Left colon (tissue), 2 donors: ENCODE results near the gene EPB41L3. TPM values are rescaled to one million over a fixed set of nuclear protein-coding genes. Genes with fewer than 3 reads are reported as not detected.
"Not testable (repeated sequence)": the region's sequence is repeated elsewhere in the genome, so short reads cannot be mapped to it uniquely, and the experiment has no call there.

ENCODE experiments used
- ATAC-seq: fragments of 200-7000 bp; cut with Tn5 transposase; one replicate; pipeline ENCODE4 v1.9.1; 2020; ENCODE audit warnings: mild to moderate bottlenecking, moderate library complexity
- DNase-seq, 2 donors: peaks; one replicate each; pipeline ENCODE4 v3.0.0-alpha.2; 2020
- intact Hi-C, 2 donors: fragments of 100-400 bp; cut with DNase I in 1 of 2; cut with micrococcal nuclease in 1 of 2; formaldehyde crosslinking; loops; one replicate each; pipeline versions ENCODE4 v1.11.2 to v1.14.0; 2022; cut with DNase I, micrococcal nuclease
- total RNA-seq, 2 donors: library from RNA; stranded (reverse); fragmentation: NEBNext Ultra II Directional; extraction: Animal tissue kit (Norgen Biotek cat#: 25700); gene quantifications; one replicate each; pipeline ENCODE4 v1.2.1, GENCODE V29; 2021
- donor health status: DM: no; HTN: no; CAD: no.
- donor health status: DM: yes; HTN: yes; CAD: no.

EPB41L3 gene
- total RNA-seq, 2 donors from 2014 or later: 87.7 to 98.6 TPM

DNA sequence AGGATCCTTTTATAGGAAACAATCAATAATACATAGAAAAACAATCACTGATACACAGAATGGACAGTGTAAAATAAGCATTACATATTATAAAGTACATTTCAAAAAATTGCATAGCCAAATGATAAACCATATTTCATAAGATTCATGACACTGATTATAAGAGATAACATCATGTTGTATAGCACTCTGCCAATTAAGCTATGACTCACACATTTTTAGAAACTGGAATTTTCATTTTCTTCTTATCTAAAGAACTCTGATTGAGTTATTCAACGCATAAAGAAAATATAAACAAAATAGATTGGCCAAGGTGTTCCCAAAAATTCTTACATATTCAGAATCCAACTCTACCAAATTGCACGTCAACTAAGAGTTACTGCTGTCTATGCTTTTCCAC, 5.9 kb downstream of the EPB41L3 start:
- DNase-seq: no peak
- ATAC-seq: no peak
- intact Hi-C loops: no loop called here

DNA sequence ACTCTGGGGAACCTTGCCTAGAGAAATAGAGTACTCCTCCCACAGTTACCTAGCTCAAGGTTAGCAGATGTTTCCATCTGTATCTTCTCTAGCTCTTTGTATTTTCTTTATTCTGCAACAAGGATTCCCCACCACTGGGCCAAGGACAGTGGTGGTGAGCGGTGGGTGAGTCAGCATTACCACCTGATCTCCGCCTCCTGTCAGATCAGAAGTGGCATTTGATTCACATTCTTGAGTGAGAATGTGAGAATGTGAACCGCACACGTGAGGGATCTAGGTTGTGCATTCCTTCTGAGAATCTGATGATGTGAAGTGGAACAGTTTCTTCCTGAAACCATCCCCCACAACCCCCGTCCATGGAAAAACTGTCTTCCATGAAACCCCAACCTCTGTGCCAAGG, 9.0 kb downstream of the EPB41L3 start:
- intact Hi-C loops: no loop called here
- no peak for DNase-seq
- ATAC-seq: no peak

DNA sequence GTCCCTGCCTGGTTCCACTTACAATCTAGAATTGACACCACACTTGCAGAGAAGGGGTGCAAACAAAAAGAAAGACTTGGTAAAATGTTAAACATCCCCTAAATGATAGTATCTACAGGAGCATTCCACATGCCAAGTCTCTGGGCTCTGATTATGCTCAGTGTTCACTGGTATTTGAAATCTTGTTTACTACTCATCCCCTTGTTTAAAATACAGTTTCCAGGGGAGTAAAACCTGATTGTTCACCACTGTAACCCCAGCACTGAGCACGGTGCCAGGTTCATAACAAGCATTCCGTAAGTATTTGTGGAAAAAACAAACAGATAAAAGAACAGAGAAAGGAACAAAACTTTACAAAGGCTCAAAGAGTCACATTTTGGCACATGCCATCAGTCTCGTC, 11.7 kb downstream of the EPB41L3 start:
- DNase-seq (no peak), ATAC-seq (no peak)
- intact Hi-C loops: no loop called here

DNA sequence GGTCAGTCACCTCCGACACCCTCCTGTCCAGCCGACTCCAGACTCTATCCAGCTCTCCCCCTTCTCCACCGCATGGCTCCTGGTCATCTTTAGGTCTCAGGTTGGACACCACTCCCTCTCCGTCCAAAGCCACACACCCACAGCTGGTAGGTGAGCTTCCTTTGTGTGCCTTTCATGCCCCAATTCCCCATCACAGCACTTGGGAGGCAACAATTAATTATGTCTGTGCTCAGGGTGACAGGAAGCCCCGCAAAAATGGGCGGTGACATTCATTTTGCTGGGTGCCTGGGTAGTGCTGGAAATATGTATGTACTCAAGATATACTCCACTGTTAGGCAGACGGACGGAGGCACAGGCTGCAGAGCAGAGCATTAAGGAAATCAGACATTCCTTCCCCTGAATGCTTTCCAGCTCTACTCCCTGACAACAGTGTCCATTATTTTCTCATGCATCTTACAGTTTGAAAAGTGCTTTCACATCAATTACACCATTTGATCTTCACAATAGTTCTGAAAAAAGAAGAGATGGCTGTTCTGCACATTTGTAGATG, 13.1 kb downstream of the EPB41L3 start:
- DNase-seq (no peak), ATAC-seq (no peak)
- intact Hi-C loops: no loop called here

DNA sequence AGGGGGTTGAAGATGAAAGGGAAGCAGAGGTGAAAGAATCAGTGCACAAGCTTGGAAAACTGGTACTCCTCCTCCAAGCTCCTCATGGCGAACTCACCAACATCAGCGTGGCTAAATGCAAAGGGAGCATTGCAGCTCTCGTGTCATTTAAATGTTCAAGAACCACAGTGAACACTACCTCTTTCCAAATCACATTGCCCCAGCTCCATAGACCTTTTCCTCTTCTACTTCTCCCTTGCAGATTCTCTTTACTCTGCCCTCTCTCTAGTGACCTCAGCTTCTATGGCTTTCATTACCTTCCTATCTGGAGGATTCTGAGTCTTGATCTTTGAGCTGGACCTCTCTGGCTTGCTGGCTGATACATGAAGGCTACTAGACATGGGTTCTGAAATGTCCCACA, 14.3 kb downstream of the EPB41L3 start:
- ATAC-seq: no peak
- intact Hi-C loops: no loop called here
- no peak for DNase-seq

DNA sequence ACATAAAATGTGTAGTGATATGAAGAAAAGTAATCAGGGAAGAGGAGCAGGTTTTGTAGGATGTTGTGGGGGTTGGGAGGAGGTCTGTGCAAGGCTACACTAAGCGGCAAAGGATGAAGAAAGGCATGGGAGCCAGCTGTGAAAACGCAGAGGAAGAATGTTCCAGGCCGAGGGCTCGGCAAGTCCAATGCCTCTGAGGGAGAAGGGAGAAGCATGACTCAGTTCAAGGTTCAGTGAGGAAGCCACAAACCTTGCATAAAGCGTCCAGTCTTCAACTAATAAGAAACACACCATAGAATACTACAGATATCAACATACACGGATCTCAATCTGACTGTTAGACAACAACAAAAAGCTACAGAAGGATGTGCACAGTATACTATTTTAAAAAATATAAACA, 16.2 kb downstream of the EPB41L3 start:
- intact Hi-C loops: no loop called here
- ATAC-seq: no peak
- no peak for DNase-seq

DNA sequence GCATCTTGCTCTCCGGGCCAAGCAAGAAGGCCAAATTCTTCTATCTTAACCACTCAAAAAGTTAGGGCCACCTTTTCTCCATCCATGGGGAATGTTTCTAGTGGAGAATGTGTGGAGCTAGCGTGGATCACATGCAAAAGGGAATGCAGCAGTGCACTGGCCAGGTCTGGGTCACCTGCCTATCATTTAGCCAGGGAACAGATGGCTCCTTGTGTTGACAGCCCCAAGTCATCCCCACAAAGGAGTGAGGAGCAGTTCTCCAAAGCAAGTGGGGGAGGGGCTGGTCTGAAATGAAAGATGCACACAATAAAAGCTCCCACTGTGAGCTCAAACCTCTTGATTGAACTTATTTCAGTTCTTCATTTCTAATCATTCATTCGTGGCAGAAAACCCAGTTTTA, 19.1 kb downstream of the EPB41L3 start:
- no peak for ATAC-seq
- no peak for DNase-seq
- intact Hi-C loops: no loop called here

DNA sequence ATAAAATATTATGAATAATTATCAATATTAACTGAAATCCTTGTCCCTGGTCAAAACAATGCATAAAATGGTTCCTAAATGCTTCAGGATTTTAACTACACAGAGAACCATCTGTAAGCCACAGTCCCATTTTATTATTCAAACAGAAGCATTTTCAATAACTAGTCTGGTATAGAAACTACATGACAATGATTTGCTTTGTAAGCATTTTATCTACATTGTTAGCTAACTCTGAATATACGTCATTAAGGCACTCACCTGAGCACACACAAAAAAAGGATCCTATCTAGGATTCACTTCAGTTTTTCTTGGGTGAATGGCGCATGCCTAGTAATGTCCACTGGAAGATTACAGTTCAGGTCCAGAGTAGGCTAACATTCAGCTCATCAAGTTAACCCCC, 22.8 kb downstream of the EPB41L3 start:
- no peak for DNase-seq
- intact Hi-C loops: no loop called here
- no peak for ATAC-seq

DNA sequence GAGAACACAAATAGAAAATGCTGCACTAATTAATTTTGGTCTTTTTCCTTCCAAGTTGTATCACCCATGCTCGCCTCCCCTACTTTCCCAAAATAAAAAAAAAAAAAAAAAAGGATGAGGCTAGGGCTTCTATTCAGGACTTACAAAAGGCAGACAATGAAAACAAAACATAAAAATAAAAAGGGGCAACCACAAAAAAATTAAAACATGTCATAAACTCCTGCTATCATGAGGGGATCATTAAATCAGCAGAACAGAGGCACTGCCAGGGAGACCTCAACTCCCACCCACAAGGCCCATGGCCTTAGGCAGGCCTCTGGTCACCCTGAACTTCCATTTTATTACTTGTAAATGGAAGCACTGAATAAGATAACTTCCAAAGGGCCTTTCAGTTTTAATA, 23.3 kb downstream of the EPB41L3 start:
- DNase-seq (no peak), ATAC-seq (no peak)
- intact Hi-C loops: no loop called here

DNA sequence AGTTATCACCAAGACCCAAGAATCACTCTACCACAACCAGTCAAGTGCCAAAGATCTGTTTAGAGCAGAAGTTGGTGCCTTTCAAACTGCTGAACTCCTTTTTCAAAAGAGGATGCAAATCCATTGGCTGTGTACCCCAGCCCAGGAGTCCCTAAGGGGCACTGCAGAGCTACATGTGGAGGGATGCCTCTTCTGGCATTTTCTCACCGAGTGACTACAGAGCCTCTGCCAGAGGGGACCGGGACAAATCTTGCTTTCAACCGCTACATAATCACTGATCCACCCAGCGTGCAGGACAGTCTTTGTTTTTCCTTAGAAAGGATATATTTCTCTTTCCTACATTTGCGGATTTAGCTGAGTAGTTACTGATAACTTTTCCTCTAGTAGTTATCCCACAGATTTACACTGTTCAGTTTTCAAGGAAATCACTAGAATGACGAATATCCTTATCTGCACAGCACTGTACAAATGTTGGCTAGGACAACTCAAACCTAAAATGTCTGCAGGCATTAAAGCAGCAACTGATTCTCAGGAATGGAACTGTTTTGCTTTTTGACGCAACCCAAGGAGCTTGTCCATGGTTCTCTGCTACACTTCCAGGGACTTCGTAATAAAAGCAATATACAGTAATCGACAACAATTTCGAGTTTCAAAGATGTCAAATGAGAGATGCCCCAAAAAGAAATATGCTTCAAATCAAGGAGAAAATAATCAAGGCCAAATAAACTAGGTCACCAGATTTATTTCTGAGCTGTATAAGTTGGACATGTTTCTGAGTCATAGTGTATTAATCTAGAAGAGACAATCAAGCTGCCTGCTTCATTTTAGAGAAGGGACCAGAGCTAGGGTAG, 24.1 kb downstream of the EPB41L3 start:
- intact Hi-C loops: no loop called here
- DNase-seq (no peak), ATAC-seq (no peak)

DNA sequence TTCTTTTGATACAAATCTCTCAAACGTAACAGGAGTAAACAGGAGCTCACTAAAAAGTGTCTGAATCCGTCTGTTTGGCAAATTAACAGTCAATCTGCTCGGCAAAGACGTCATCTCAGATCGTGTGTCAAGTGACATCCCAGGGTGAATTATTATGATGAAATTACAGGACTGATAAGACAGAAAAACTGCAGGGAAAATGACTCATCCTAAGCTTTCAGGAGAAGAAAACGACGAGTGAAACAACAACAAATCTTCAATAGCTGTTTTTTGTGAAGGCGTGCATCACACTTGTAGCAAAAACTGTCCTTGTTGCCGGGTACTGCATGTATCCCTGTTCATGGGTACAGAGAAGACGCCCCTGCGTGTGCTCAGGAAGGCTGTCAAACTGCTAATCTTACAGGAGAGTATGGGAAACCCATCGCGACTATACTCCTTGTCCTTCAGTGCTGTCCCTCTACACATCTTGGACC, 24.9 kb downstream of the EPB41L3 start:
- no peak for ATAC-seq
- intact Hi-C loops: no loop called here
- no peak for DNase-seq

DNA sequence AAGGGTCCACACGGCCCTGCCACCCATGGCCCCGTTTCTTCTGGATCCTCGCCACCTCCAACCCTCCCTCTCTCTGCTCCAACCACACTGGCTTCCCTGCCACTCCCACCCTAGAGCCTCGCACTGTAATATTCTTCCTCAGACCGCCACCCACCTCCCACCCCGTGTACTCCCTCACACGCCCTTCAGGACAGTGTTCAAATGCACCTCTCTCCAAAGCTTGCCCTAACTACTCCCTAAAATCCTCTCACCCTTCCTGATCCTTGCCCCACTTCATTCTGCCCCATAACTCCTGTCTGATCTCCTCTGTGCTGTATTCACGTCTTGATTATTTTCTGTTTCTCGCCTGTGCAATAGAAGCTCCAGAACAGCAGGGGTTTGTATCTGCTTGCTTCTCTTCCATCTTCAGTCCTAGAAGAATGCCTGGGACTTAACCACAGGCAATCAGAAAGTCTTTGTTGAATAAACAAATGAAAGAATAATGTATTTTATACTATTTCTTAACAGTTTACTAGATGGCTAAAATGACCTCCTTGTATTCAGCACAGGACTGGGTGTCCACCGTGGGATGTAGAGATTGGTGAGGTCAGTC, 25.5 kb downstream of the EPB41L3 start:
- ATAC-seq: no peak
- intact Hi-C loops: no loop called here
- DNase-seq: no peak

DNA sequence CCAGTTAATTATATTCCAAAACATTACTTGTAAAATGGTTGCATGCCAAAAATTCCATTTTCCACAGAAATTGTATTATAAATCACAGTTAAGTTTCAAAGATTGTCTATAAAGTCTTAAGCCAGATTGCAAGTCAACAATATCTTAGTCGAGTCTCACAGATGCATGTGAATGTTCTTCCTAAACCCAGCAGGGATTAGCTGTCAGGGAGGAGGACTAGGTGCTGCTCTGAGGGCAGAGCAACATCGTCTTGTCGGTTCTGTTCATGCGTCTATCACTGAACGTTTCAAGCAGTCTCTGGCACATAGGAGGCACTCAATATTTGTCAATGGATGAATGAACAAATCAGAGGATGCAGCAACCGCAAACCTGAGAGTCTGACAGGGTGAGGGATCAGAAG, 27.0 kb downstream of the EPB41L3 start:
- intact Hi-C loops: no loop called here
- no peak for DNase-seq
- no peak for ATAC-seq

DNA sequence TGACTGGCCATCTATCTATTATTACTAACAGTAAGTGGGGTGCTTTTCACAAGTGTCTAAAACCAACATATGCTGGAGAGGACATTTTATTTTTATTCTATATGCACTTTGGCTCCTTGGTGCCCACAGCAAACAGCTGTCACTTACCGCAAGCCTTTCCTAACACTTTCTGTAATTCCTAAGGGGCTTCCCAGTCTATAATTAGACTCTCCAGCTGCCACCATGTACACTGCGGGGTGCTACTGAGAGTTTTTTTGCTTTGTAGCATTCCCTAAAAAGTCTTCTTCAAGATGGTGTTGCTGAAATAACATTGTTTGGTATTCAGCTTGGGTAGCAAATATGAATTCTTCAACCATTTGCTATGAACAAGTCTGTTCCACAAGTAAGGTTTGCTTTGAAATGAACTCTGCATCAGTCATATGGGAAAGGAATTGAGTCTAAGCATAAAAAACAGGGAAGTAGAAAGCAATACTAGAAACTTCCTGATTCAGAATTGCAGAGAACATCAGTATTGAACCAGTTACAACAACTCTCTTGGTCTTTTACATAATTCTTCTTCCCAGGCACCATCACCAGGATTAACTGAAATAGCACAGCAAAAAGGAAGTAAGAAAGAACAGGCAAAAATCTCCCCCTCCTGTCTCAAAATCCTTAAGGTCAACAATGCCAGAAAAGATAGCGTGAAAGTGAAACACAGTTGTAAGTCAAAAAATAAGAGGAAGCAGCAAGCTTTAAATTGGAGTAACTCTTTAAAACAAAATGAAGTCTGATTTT, 28.6 kb downstream of the EPB41L3 start:
- ATAC-seq (peak; percentile 59), DNase-seq (no peak)
- intact Hi-C loops: no loop called here

DNA sequence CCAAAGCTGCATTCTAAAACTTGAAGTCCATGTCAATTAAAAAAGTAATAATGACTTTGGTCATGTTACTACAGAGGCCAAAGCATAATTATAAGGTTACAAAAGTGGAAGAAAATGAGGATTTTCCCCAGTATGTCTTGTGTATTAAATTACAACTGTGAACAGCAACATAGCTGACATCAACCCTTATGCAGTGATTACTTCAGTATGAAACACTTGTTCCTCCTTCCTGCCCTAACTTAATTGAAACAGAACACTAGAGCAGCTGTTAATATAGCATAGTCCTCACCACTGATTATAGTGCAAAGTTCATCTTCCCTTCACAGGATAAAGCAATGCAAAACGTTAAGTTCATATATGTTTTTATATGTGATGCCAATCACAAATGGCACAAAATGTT, 29.9 kb downstream of the EPB41L3 start:
- ATAC-seq: peak; percentile 54
- DNase-seq: no peak
- intact Hi-C loops: no loop called here

DNA sequence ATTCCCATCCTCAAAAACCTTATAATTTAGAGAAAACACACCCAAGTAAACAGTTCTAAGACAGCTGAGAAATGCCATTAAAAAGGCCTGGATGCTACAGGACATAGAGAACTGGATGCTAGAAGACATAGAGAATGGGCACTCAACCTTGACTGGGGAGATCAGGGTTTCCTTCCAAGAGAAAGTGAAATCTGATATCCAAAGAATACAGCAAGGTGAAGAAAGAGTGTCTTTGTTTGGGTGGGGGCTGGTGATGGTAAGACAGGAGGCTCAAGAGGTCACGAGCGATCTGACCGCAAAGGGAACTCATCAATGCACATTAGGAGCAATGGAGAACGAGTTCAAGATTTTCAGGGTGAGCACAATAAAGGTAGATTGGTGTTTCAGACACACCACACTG, 31.6 kb downstream of the EPB41L3 start:
- intact Hi-C loops: no loop called here
- ATAC-seq: no peak
- no peak for DNase-seq

DNA sequence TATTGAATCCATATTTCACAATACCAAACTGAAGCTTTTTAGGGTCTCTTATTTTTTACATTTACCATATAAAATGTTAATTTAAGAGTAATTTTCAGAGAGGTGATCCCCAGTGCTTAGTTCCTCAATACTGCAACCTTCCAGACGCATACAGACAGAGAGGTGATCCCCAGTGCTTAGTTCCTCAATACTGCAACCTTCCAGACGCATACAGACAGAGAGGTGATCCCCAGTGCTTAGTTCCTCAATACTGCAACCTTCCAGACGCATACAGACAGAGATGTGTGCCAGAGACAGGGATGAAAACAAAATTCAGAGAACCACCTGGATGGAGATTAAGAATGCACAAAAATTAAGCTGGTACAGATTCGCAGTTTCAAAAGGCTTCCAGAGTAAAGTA, 32.3 kb downstream of the EPB41L3 start:
- intact Hi-C loops, DNase-seq, ATAC-seq: not testable (repeated sequence)

DNA sequence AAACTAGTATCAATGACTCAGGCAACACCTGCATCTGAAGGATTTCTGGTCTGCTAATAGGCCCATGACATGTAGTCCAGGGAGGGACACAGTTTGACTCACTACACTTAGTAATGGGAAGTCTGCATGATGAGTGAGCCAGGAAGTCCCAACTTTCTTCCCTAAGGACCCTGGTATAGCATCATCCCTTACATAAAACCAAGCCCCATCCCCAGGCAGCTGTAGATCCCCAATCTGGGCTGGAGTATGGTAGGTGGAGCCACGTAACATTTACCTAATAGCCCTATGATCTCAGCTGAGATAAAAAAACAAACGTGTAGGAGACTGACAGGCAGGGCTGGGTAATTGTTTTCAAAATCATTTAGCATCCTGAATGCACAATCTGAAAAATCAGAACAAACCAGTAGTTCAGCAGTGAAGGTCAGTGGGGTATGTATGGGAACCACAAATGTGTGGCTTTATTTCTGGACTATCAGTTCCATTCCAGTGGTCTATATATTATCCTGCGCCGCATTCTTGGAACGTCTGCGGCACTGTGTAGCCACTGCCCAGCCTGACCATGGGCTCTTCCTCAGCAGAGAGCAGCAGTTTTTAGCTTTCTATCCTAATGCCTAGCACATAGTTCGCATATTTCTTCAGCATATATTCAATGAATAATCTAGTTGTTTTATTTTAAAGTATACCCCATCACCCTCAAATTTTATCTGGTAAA, 33.5 kb downstream of the EPB41L3 start:
- DNase-seq: no peak
- intact Hi-C loops: no loop called here
- ATAC-seq: no peak

DNA sequence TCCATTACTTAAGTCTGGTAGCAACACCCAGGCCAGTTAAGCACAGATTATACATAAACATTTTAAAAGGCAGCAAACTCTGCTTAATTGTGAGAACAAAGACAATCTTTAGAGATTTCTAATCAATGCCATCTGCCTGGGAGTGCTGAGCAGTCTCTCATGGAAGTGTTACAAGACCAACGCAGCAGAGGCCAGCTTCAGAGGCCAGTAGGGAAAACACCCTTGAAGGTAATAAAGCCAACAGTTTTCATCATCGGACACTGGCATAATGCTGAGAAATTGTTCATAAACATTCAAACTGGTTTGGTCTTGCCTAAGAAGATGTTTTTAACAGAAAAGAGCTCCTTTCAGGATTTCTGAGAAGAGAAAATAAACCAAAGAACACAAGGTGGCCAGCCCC, 35.0 kb downstream of the EPB41L3 start:
- intact Hi-C loops: no loop called here

More for the DNA sequence above, 35.0 kb downstream of the EPB41L3 start:
- no peak for DNase-seq
- ATAC-seq: no peak
